HuH-7 (cell line): ENCODE measurements around the gene CNDP1.

Source experiments
- DNase-seq: peaks from one replicate; pipeline ENCODE4 v3.0.0; 2011; ENCODE audit warnings: low spot score

The CNDP1 gene

DNA sequence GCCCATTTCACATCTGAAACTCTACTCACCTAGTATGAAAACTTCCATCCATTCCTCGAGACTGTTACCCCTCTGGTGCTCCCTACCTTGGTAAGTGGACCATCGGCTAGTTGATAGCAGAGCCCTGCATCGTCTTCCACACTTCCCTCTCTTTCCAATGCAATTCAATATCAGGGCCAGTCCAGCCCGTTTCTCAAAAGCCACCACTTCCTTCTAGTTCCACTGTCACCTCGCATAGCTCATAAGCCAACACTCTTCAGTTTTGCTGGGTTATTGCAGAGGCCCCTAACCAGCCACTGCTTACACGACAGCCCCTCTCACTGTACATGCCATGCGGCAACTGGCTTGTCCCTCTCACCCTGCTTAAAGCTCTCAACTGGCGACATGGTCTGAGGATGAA is 53.1 kb downstream of the CNDP1 start:
- no peak for DNase-seq

DNA sequence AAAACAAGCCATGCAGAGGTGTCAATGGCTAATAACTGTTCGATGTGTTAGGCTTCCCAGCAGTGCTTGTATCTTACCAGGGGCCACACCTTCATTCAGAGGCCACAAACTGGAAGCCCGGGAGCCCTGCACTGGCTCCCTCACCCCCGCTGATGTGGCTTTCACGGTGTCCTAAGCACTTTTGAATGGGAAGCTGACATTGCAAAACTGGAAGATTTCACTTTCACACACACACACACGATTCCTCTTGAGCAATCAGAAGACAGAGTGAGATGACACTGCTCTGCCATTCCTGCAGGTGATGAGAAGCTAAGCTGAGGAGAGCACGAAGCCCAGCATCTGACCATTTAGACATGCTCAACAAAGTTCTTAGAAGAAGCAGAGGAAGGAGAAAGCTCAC is 54.7 kb downstream of the CNDP1 start:
- DNase-seq = no peak

DNA sequence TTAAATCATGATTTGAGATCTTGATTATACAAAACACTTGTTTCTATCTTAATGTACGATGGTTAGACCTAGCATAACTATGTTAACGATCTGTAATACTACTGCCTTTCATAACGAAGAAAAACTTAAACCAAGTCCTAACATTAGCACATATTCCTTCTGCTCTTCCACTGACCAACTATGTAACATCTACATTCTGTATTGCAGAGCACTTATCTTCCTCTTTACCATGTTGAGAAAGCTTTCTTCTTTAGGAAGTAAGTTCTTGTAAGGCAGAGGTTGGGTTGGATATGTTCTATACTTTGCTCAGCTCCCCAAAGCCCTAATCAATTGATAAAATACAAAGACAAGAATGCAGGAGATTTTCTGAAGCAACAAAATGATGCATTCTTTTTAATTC is 55.5 kb downstream of the CNDP1 start:
- DNase-seq = no peak

DNA sequence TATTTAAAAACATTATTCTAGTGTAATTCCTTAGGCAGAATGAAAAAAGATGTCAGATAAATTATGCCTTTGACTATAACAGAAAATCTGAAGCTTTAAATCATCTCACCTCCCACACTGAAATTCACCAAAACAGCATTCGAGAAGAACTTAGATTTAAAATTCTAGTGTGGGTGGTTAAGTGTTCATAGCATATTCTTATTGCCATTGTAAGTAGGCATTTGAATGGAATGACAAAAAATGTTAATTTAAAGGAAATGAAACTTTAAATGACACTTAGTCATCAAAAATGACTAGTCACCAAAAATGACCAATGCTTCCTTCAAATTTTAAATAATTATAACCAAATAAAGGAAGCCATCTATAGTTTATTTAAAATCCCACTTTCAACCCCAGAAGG is 56.4 kb downstream of the CNDP1 start:
- no peak for DNase-seq

DNA sequence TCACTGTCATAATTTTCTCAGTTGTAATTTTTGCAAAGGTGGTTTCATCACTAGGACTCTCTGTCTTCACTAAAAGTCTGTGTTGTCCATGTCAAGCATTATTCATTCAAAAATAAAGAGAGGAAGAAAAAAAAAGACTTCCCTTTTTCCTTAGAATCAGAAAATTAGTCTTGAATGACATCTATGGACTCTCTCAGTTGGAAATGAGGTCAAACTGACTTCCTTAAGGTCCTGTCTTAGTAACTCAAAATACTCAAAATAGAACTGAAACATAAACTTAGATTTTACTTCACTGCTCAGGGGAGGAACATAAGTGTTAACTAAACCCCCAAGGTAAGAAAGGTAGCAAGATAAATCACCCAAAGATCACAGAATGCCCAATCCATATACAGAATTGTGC is 61.1 kb downstream of the CNDP1 start:
- DNase-seq = no peak

DNA sequence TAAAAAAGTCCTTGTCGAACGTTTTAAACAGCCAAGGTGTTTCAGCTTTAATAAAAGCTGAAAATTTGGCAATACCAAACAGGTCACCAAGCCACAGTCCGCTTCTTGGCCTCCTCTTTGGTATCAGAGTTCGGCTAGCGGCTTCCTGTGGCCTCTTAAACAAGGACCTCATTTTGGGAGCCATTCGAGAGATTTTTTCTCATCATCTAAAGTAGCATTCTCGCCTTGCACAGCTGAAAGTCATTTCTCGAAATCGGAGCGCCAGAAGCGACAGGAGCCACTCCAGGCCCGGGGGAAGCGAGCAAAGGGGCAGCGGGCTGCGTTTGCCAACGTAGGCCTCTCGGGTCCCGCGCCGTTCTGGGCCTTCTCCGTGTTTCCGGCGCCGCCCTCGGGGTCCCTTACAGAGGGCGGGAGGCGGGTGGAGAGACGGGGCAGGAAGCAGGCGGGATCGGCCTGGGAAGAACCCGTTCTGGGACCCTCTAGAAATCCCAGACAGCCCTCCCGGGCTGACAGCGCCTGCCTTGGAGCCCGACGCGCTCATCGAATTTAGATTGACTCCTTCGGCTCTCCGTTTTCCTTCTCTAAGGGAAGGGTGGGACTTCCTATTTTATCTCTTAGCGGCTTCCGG is 62.8 kb downstream of the CNDP1 start:
- peak; percentile 40 for DNase-seq

DNA sequence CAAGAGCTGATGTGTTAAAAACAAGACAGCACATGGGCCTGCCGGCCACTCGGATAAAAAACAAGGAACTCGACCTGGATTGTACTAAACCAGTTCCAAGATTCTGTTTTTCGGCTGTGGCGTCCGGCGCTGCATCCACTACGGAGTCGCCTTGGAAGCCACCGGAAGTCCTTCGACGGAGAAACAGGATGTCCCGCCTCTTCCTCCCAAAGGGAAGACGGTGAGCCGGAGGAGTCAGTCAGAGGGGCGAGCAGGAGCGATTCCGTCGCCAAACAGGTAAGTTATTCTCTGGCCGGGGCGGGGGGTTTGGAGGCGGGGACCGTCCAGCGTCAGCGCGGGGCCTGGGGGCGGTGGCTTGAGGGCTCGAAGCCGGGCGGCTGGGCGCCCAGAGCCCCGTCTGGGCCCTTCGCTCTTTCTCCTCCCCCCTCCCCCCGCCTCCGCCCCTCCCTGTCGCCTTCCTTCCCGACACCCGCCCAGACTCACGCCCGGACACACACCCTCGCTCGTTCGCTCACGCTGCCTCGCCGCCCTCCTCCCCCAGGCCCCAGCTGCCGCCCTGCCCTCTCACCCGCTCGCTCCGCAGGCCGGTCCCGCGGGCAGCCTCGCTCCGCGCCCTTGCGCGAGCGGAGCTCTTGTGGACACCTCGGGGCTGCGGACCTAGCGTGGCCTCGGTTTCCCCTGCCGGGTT is 63.5 kb downstream of the CNDP1 start, which contains the start of gene ZNF407:
TSS of gene ZNF407 (plus strand) at position 209 of the 688 bp plus-strand sequence. CDS start 33,150 bp downstream, outside the sequence.
- DNase-seq = peak; percentile 65

DNA sequence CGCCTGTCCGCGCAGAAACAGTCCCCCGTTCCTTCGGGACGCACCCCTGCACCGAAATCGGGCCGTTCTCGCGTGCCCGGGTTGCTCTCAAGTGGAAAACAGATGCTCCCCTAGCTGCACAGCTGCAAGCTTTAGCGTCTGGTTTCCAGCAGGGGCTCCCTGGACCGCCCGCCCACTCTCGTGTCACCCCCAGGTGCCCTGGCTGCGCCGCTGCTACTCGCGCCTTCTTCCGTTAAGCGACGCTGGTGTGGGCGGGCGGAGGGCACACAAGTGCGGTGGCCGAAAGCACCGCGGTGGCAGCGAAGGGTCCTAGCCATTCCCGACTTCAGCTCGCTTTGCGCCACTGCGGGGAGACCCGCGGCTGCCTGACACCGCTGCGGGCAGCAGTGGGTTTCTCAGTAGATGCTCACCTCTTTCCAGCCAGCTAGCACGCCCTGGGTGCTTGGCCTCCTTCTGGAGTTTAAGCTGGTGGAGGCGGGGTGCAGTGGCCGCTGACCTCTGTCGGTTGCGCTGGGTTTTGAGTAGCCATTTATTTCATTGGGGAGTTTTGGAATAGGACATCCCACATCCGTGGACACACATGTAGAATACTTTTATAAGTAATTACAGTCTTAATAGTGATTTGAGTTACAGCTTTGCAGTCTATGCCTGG is 64.2 kb downstream of the CNDP1 start:
- peak; percentile 50 for DNase-seq

DNA sequence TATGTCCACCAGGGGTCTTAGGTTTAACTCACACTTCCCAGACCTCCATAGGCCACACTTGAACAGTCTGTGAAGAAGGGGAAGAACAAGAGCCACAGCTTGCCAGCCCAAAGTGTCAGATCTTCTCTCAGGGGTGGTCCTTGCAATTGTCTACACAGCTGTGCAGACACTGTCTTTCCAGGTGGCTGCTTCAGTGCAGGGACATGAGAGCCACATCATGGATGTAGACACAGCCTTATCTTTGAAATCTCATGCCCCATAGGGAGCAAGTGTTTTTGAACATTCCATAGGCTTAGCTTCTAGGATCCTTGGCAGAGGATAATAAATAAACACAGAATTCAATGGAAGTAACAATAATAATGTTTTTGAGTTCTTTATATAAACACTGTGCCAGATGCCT is 70.1 kb downstream of the CNDP1 start:
- DNase-seq = no peak

DNA sequence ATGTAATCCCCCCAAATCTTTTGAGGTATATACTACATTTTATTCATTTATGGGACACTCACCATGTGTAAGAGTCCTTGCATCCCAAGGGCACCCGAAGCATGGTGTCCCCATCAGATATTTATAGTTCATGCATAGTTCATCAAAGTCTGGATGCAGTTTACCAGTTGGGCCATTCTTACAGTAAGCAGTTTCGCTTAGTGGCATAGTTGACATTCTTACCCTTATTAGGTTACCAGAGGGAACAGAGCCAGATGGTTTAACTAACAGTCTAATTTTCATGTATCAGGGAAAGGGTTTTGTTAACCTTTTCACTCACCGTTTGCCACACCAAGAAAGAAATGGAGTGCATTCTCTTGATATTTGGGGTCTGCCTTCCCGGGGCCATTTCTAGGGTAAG is 70.5 kb downstream of the CNDP1 start:
- no peak for DNase-seq

DNA sequence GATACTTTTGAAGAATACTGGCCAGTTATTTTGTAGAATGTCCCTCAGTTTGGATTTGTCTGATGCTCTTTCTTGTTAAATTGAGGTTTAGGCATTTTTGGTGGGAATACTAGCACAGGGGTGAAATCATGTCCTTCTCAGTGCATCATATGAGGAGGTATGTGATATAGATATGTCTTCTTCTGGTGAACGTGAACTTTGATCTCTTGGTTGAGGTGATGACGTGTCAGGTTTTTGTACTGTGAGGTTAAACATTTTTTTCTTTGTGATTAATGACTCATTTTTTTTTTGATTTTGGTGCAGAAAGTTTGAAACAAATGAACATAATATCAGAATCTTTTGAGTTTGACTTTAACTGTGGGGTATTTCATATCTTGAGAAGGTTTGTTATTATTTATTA is 74.4 kb downstream of the CNDP1 start:
- no peak for DNase-seq

DNA sequence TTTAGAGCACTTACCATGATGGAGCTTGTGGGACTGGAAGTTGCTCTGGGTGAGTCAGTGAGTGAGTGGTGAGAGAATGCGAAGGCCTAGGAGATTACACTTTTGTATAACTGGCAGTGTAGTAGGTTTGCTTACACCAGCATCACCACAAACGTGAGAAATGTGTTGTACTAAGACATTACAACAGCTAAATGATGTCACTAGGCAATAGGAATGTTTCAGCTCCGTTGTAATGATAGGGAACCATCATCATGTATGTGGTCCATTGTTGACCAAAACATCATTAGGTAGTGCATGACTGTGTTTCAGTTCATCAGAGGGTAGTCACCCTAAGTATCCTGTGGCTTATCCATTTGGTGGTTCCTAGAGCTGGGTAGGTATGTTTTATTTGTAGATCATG is 75.2 kb downstream of the CNDP1 start:
- no peak for DNase-seq

DNA sequence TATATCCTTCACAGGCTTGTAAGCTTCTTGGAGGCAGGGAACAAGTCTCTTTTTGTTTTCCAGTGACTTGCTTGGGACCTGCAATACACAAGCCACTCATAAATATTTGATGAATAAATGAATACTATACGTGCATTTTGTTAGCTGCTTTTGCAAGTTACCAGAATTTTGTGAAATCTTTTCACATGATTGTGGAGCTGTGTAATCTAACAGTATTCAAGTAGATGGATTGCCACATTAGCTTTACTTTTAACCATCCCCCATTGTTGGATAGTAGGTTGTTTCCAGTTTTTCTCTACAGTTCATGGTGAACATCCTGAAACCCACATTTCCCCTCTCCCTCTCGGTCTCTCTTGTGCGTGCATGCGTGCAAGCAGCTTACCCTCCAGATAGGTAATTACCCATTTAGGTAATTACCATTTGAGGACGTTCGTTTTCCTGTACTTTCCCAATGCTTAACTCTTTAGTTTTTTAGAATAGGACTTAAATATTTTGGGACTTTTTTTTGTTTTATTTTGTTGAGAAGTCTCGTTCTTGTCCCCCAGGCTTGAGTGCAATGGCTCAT is 75.8 kb downstream of the CNDP1 start:
- no peak for DNase-seq

DNA sequence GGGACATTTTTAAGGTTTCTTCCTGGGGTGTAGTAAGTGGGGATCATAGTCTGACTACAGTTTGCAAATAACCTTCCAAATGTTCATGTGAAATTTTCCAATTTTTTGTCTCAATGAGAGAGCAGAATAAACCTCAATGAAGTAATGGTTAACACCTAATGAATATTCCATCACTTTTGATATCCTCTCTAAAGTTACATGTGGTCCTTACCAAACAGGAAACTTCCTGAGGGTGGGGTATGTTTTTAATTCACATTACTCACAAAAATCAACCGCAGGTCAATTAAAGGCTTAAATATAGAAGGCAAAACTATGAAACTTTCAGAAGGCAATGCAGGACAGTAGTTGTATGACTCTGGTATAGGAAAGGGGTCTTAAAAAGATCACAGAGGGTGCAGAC is 76.6 kb downstream of the CNDP1 start:
- DNase-seq = no peak

DNA sequence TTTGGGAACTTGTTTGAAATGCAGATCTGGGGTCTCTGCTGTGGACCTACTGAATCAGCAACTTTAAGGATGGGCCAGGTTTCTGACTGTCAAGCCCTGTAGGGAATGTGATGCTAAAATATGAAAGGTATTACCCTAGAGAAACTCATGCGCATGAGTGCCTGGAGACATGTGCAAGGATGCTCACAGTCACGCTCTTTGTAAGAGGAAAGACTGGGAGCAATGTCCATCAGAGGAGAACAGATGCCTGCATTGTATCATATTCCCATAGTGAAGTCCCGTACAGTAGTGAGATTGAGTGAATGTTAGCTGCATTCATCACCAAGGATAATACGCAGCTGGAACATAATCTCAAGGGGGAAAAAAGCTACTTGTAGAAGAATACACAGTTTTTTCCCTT is 77.5 kb downstream of the CNDP1 start:
- DNase-seq = no peak

DNA sequence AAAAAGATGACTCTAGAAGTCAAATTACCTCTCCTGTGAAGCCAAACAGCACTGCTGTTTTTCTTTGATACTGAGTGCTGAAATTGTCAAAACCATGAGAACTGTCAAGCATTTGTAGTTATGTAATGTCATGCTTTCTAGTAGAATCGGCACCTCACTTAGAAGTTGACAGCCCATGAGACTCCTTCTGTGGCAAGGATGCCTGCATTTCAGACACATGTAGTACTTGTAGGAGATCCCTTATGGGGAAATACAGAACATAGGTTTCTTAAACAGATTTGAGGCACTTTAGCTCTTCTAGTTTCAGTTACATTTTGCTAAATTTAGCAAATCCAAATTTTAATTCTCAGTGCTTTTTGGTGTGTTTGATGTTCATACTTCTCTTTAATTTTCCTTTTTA is 79.1 kb downstream of the CNDP1 start:
- no peak for DNase-seq

DNA sequence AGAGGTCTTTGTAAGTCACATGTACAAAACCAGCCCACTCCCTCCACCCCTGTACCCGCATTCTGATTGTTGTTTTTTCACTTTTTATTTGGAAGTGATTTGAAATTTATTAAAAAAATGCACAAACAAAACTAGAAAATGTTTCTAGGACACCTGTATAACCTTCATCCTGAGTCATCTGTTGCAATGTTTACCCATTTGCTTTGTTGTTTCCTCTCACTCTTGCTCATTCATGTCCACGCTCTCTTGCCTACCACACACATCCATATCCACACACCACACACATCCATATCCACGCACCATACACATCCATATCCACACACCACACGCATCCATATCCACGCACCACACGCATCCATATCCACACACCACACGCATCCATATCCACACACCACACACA is 82.2 kb downstream of the CNDP1 start:
- DNase-seq = no peak

DNA sequence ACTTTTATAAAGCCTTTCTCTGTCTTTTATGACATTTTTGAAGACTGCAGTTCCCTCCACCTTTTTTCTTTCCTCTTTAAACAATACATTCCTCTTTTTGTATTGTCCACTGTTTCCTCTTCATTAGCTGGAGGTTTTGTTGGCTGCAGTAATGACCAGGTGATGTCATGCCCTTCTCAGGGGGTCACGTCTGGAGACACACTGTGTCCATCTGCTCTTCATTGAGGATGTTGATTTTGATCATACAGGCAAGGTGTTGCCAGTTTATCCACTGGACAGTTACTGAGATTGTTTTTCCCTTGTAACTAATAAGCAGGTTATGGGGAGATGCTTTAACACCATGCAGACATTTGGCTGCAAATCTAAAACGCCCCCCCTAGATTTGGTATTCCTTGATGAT is 83.2 kb downstream of the CNDP1 start:
- no peak for DNase-seq

DNA sequence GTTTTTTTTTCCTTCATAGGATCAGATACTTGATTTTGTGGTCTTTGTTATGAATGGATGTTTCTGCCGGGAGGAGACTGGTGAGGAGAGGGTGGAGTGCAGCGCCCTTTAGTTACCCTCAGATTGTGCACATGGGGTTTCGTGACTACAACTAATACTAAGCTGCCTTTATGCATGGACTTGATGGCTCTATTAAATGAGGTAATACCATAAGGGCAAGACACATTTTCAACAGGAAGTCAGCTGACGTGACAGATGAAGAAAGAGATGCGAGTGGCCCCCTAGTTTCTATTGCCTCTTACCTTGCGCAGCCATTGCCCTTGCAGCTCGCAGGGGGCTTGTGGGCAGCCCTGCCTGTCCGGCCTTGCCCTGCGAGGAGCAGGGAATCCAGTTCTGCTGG is 87.8 kb downstream of the CNDP1 start:
- DNase-seq = no peak

DNA sequence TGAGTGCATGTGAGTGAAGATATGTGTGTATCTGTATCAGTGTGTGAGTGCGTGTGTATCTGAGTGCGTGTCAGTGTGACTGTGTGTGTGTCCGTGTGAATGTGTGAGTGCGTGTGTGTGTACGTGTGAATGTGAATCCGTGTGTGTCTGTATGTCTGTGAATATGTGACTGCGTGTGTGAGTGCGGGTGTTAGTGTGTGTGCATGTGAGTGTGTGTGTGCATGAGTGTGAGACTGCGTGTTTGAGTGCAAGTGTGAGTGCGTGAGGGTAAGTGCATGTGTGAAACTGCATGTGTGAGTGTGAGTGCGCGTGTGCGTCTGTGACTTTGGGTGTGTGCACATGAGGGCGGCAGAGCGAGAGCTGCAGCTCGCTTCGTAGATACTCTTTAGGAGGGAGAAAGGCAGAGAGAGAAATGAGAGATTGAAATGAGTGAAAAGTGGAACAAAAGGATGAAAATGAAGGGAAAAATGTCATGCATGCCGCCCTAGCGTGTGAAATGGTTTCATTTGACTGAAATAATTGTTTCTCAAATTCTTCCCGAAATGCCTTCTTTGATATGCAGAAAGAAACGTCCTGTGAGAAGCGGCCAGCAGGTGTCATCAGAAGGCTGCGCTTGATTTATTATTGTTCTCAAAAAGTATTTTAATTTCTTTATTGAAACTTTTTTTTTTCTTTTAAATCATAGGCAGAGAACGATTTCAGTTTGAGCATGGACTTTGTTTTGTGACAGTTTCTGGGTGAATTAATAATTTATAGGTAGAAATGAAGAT is 88.9 kb downstream of the CNDP1 start:
- DNase-seq = no peak

DNA sequence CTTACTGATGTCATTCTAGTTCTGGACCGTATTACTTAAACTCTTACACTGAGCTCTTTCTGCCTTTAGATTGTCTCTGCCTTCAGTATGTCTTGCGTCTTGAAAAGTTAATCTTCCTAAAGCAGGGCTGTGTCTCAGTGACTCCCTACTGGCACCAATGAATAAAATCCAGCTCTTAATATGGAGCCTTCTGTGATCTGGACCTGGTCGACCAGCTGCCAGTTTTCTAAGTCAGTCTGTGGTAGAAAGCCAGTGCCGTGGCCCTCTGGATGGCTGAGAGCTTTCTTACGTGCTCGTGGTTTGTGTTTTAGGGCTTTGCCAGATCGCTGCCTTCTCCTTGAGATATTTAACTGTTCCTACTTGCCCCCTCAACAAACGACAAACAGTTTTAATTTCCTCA is 90.2 kb downstream of the CNDP1 start:
- no peak for DNase-seq

DNA sequence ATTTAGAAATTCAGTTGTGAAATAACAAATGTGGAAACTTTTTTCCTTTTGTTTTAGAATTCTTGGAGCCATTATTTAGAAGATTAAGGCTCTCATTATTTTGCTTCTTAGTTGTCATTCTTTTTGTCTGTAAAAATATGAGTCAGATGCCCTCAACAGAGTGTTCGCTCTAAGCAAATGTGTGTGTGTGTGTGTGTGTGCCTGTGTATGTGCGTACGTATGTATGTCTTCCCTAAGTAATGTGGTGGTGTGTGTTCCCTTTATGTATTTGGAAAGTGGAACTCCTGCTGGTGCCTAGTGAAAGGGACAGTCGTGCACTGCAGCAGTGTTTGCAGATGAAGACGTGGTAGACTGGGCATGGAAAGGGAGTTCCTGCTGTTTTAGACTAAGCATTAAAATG is 90.9 kb downstream of the CNDP1 start:
- DNase-seq = no peak
